ENCODE data around the gene CPEB3.
"Not testable (repeated sequence)": the region's sequence is repeated elsewhere in the genome, so short reads cannot be mapped to it uniquely, and the experiment has no call there.

Gene CPEB3

DNA sequence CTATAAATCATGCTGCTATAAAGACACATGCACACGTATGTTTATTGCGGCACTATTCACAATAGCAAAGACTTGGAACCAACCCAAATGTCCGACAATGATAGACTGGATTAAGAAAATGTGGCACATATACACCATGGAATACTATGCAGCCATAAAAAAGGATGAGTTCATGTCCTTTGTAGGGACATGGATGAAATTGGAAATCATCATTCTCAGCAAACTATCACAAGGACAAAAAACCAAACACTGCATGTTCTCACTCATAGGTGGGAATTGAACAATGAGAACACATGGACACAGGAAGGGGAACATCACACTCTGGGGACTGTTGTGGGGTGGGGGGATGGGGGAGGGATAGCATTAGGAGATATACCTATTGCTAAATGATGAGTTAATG lies 149.7 kb downstream of the CPEB3 start:
- DNase-seq (ENCODE audit: low read depth): not testable (repeated sequence)

DNA sequence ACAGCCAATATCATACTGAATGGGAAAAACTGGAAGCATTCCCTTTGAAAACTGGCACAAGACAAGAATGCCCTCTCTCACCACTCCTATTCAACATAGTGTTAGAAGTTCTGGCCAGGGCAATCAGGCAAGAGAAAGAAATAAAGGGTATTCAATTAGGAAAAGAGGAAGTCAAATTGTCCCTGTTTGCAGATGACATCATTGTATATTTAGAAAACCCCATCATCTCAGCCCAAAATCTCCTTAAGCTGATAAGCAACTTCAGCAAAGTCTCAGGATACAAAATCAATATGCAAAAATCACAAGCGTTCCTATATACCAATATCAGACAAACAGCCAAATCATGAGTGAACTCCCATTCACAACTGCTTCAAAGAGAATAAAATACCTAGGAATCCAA lies 156.8 kb downstream of the CPEB3 start:
- DNase-seq (ENCODE audit: low read depth): not testable (repeated sequence)

DNA sequence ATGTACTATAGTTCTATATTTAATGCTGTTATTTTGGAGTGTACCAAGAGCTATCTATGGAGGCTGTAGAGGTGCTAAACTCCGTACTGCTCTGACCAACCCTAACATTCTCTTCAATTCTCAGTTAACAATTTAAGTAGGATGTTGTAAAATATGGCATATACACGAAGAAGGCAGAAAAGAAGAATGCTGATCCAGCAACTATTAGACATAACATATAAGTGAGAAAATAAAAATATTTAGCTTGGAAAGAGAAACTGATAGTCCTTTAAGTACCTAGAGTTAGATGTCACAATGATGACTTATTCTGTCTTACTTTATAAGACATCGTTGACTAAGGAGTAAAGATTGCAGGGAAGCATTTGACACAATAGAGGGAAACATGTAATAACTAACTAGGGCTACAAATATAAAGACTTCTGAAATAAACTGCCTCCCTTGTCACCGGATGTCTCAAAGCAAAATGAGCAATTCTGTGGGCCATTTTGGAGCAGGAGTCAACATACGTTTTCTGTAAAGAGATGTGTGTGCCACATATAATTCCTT lies 159.5 kb downstream of the CPEB3 start:
- no peak for DNase-seq (ENCODE audit: low read depth)

DNA sequence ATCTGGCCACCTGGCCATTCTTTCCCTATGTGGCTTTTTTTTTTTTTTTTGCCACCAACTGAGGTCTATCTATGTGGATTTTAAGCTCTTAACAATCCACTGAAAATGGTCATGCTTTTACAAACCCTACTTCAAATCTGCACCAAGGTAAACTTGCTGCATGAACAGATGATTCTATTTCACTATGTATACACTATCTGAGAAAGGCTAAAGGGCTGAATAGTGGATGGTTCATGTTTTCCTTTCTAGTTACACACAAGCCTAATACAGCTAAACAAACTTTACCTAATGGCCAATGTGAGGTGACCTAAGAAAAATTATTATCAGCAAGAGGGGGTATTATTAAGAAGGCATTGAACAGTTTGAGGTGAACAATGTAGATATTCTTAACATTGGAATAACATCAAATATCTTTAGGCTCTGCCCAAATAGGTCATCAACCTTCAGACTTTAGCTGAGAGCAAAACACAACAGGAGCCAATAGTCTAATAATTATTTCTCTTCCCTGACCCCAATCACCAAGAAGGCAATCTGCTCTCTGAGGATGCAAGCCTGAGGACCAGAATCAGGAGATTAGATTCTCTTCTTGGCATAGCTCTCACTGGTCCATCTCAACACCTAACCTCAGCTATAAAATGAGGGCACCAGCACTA lies 160.1 kb downstream of the CPEB3 start:
- DNase-seq (ENCODE audit: low read depth): no peak

DNA sequence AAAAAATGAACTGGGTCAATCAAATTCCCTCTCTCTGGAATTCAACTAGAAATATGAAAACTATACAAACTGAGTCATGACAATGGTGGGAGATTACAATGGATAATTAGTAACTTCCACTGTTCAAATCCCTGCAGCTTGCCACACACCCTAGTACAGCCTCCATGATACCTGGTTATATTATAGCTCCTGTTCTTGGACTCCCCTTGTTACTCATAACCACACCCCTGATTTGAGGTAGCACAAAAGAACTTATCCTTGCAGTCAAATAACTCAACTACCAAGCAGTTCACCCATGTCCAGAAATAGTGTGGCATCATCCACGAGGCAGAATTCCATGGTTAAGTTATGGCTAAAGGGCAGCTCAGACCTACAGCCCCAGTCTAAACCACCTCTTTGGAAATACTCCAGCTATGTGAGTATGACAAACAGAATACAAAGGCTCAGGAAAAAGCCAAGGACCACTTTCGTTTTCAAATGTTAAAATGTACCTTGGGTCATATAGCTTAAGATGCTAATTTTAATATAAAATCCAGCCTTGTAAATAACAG lies 164.7 kb downstream of the CPEB3 start:
- no peak for DNase-seq (ENCODE audit: low read depth)

DNA sequence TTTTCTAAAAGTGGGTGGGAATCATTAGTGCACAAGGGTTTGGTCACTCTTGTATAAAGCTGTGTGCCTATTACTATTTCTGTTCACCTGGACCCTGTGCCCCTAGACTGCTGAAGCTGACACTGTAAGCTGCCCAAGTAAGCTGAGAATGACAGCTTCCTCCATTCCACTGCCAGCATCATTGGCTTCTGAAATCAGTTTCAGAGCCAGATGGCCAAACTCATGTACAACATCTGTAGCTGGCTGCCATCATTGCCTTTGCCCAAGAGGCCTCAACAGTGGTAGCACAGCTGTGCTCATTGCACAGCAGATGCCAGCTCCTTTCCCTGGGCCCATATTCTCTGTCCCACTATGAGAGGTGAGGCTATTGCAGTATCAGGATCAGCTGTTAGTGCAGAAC lies 165.7 kb downstream of the CPEB3 start:
- peak; percentile 50 for DNase-seq (ENCODE audit: low read depth)

DNA sequence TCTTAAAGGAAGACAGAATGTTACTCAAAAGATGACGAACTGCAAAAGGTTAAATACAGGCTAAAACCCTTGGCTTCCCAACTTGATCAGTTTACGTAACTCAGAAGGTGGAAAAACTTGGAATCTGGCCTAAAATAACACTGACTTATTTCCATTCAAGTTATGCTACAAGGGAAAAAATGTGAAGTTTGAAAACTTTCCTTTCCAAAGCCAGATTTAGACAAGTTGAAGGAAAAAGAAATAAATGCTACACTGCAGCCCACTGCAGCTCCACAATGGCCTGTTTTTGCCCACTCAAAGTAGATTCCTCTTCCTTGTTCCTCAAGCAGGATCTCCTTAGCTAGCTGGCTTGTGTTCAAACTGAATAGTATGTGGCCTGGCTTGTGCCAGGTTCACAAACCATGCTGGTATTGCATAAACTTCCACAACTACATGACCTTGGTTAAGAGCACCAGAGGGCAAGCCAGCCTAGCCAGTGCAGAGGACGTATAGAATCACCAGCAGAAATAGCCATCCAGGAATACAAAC lies 166.2 kb downstream of the CPEB3 start:
- peak; percentile 77 for DNase-seq (ENCODE audit: low read depth)

DNA sequence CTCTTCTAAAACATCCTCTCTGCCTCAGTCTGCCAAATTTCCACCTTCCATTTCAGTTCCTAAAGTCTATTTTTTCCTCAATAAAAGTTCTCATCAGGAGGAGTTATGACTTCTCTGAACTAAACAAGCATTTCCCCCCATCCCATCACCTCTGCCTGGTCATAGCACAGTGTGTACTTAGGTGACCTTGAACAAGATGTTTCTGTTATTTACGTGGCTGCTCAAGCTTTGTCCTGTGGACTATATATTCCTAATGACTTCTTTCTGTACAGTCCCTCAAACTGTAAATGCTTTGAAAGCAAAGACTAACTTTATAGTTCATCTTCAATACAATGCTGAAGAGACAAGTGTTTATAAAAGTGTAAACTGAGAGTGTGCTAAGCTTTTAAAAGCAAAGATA lies 166.9 kb downstream of the CPEB3 start:
- DNase-seq (ENCODE audit: low read depth): no peak

DNA sequence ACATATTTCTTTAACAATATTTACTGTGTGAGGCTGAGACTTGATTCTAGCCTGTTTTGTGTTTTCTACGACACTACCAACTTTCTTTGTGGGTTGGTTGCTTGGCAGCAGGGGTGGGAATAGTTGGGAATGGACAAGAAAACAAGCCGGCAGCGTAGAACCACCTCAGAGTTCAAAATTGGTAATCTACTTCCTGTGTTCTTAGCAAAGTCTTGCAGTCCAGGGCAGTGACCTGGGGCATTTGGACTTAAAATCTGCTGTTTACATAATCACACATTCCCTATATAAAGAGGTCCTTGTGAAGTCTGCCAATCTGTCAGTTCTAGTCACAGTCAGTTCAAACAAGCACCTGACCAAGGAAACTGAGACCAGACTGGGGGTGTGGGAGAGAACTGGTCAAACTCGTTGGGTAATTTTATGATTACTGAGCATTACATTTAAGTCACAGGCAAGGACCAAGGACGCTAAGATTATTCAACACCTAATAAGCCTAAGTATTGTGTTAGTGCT lies 167.9 kb downstream of the CPEB3 start:
- no peak for DNase-seq (ENCODE audit: low read depth)

DNA sequence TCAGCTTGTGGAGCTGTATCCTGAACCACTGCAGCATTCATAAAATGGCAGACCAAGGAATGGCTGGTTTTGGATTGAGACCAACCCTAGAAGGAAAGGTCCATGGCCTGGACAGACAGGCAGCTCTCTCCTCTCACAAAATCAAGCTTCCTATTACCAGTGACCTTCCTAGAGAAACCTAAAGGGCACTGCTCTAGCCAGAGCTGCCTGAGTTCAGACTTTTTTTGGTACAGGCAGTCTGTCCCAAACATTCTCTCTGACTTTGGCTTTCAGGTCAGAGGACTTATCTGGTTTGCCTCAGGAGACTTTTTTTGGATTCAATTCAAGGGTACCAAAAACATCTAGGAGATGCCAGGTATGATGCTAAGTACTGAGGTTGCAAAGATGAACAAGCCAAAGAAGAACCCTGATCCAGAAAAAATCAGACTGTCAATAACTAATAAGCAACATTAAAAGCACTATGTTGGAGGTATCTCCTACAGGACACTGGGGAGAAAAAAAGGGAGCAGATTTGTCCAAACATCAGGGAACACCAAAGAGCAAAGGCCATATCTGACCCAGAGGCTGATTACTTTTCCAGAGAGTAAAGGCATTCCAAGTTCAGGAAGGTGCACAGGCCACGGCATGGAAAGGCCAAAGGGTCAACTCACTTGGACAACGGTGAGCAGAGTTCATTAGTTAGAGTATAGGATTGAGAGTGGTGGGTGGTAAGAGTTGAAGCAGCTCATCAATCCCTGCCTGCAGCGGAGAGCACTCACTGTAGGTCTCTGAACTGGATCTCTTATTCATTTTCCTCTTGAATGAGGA lies 169.0 kb downstream of the CPEB3 start:
- DNase-seq (ENCODE audit: low read depth): no peak

DNA sequence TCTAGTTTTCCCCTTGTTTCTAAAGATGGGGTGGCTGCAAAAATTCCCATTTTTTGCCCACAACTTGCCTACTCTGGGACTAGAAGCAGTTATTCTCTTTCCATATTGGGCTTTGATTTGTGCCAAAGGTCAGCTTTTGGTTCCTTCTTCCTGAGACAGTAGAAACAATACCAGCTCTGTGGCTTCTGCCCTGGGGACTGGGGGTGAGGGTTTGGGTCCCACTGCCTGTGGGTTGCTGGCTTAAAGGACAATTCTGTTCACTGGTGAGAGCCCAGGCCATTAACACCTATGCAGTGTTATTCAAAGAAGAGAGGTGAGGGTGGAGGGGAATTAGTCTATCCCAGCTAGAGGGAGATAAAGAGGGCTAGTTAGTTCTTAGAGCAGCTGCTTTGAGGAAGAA lies 171.5 kb downstream of the CPEB3 start:
- no peak for DNase-seq (ENCODE audit: low read depth)

DNA sequence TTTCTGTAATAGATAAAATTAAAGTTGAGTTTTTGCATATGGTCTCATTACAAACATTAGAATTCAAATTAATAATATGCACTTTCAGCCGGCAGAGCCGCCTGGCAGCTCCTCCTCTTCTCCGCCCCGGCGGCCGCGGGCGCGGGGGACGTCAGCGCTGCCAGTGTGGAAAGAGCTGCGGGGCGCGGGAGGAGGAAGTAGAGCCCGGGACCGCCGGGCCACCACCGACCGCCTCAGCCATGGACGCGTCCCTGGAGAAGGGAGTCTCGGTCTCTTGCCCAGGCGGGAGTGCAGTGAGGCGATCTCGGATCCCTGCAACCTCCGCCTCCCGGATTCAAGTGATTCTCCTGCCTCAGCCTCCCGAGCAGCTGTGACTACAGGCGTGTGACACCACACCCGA lies 176.0 kb downstream of the CPEB3 start:
- not testable (repeated sequence) for DNase-seq (ENCODE audit: low read depth)

DNA sequence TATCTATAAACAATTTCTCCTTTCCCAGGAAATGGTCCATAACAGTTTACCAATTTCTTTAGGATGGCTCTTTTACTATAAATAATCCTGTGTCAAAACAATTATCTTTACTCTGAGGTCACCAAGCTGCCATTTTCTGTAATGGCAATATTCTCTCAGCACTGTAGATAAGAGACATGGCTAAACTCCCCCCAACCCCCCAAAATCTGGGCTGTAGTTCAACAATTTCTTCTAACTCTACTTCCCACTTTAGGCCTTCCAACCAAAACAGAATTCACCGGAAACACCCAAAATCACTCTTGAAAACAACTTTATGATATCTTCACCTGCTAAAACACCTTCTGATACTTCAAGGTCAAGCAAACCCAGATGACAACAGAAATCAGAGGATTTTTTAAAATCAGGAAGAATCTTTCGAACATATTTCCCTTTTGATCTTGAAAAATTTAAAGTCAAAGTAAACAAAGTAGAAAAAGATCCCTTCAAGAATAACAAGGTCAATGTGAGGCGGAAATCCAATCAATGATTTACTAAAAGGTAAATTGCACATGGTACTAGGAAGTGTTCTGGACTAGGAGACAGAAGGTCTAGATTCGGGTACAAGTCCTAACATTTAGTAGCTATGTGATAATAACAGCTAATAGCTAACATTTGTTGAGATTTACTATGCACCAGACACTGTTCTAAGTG lies 176.8 kb downstream of the CPEB3 start:
- no peak for DNase-seq (ENCODE audit: low read depth)

DNA sequence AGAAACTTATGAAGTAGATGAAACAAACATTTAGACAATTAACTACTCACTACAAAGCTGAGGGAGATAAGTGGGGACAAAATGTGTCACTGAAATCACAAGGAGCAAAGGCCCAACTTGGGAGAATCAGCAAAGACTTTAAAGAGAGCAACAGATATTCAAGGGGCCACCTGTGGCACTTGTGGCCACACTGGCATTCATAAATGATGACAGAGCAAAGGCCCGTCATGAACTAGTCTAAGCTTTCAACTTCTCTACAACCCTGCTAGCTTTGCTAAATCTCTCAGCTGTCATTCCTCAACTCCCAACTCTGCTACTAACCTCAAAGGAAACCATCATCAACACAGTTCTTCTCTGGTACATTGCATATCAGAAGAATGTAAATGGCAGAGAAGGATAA lies 178.4 kb downstream of the CPEB3 start:
- no peak for DNase-seq (ENCODE audit: low read depth)

DNA sequence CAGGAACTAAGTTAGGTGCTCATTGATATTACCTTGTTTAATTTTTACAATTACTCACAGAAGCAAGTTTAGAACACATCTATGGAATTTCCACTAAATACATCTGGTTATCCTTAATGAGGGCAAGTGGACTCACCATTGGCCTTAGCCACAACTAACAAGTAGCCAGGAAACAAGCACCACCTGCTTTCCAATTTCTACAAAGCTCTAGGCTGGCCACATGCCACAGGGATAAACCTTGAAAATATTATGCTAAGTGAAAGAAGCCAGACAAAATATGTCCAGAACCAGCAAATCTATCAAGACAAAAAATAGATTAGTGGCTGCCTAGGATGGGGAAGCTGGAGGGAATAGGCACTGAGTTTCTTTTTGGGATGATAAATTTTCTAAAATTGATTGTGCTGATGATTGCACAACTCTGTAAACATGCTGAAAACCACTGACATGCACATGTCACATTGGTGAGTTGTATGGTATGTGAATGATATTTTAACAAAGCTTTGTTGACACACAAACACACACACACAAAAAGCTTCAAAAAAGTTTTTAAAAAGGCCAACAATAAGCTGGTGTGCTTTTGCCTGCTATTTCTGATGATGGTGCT lies 179.4 kb downstream of the CPEB3 start:
- no peak for DNase-seq (ENCODE audit: low read depth)

DNA sequence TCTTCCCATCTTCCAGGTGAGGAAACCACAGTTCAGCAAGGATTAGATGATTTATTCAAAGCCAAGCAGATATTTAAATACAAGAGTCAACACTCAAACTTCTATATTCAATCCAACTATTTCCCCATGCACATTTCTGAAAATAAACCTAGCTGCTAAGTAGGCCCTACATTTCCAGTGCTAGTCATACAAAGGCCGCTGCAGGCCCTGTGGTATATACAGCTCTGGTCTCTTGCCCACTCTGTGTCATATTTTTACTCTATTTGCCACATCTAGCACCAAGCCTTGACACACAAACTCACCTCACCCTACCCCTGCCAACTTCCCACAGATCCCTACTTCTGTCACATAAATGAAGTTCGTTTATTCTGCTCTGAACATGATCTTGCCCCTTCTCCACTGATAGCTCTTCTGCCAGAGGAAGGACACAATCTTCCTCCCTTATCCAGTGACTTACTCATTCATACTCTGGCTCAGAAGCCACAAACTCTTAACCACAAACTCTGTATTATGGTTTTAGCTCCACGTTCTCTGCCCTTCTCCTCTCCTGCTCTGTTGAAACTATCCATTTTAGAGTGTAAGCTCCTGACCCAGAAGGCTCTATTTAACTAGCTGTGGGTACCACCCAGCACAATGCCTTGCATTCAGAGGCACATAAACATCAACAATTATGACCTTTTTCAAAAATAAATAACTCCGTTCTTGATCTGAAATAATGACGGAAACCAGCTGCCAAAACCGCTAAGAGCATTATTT lies 180.7 kb downstream of the CPEB3 start:
- no peak for DNase-seq (ENCODE audit: low read depth)

DNA sequence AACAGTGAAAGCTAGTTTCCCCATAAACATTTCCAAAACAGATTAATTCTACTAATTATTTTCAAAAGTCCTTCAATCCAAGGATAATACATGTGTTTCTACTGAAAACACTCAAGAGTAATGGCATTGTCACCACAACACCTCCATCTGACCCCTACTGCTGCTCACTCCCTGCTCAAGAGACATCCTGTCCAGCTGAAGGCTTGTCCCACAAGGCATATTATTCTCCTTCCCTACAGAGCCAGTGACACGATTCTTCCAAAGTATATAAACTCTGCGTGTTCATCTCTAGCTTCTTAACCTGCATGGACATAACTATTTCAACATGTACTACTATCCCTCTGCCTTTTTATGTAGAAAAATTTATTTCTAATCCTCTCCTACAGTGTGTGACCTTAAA lies 182.1 kb downstream of the CPEB3 start:
- DNase-seq (ENCODE audit: low read depth): no peak

DNA sequence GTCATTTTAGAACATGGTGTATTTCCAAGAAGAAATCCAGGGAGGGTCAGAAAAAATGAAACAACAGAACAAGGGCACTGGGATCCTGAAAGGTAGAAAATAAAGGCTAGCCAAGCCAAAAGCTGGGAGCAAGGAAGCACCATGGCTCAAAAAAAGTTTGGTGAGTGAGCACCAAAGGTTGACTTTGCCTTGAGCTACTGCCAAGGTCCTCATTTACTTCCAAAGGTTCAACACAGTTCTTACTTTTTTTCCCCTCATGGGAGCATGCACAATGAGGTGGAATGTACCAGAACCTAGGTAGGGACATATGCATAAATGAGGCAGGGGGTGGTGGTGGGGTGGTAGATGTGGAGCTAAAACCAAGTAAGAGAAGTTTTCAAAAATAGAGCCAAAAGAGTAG lies 182.8 kb downstream of the CPEB3 start:
- no peak for DNase-seq (ENCODE audit: low read depth)

DNA sequence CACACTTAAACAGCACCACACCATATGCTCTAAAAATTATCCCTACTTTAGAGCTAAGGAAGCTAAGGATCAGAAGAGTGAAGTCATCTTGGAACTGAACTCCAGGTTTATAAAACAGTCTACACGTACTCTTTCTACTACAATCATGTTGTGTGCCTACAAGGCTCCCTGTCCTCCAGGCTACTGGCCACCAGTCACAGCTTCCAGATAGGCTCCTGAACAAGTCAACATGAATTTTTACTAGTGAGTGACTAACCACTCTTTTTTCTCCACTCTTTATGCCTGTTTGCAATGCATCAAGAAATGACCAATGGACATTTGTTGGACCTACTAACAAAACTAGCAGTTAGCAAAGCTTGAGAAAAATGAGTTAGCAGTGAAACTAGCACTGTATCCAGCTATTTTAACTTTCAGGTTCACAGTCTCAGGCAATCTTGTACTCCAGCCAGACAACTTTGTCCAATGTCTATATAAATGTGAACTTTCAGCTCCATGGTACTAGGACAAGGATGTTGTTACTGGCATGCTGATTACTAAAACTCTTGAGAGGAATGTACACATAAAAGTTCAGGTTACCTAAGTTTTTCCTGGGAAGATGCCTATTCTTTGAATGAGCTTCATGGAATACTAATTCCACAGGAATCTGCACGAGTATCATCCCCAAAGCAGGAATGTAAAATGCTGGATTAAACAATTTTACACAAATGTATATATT lies 187.3 kb downstream of the CPEB3 start:
- peak; percentile 47 for DNase-seq (ENCODE audit: low read depth)

DNA sequence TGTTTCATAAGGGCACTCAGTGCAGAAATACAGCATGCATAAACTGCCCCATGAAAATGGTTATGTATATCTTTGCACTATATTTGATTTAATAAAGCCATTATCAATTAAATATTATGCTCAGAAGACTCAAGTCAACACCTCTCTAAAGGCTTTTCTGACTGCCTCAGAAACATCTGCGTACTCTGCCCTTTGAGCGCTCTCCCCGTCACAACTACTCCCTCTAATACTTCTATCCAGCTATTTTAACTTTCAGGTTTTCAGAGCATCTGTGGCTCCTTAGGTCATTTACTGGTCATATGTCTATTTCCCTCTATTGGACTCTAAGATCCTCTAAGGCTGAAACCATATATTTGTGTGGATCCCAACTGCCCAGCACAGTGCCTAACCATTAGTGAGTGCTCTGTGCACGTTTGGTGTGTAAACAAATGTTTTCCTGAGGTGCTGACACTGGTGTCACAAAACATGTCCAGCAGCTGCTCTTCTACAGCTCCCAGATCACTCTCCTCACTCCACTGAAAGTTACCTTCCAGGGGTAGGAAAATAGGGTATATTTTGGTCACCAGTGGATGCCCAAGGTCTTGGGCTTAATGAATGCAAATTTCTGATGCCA lies 188.2 kb downstream of the CPEB3 start:
- DNase-seq (ENCODE audit: low read depth): no peak

All from fibroblast of gingiva (primary cell).